HG03064 (cell line): ENCODE results near the gene KCNQ2.
"Not testable (repeated sequence)": the region's sequence is repeated elsewhere in the genome, so short reads cannot be mapped to it uniquely, and the experiment has no call there.

Source experiments
- ATAC-seq: cut with Tn5 transposase; IDR thresholded peaks from one replicate; pipeline ENCODE4 v1.9.1; 2021; ENCODE audit warnings: low read depth; ENCODE audit not compliant: unreplicated experiment

Gene KCNQ2

GRCh38 chr20:63471981-63472831 lies at the start of gene KCNQ2:
Gene KCNQ2 (minus strand): TSS chr20:63472655. CDS start chr20:63472463, 192 bp downstream.
- ATAC-seq, result no peak

GRCh38 chr20:63521602-63522001 lies 49.1 kb upstream of the KCNQ2 start:
- ATAC-seq, result no peak

DNA sequence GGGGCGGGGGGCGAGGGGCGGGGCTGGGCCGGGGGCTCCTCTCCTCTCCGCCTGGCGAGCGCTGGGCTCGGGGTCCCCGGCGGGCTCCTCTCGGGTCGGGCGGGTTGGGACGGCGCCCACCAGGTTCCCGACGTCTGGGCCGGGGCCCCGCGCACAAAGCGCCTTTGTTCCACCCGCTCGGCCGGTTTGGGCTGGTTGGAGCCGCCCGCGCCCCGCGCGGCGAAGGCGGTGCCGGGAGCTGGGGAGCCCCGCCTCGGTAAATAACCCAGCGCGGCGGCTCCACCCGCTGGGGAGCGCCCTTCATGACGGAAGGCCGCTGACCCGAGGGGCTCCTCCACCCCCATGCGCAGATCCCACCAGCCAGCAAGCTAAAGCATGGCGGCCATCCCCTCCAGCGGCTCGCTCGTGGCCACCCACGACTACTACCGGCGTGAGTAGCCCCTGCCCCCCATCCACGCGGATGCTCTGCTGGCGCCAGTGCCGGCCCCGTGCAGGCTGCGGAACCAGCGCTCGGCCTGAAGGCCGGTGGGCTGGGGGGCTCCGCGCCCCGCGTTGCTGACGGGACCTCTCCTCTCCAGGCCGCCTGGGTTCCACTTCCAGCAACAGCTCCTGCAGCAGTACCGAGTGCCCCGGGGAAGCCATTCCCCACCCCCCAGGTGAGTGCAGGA lies 48.6 kb upstream of the KCNQ2 start:
- peak; percentile 36 for ATAC-seq

GRCh38 chr20:63520504-63520933 lies 48.1 kb upstream of the KCNQ2 start, which contains the start of gene PPDPF:
Gene PPDPF (plus strand): TSS chr20:63520765. CDS start chr20:63521309, 544 bp downstream.
- peak; percentile 54 for ATAC-seq

GRCh38 chr20:63519668-63520503 lies 47.4 kb upstream of the KCNQ2 start:
- peak; percentile 33 for ATAC-seq

- ATAC-seq, result no peak
Observed at GRCh38 chr20:63518946-63519667, 46.7 kb upstream of the KCNQ2 start.

- ATAC-seq, result no peak
Observed at GRCh38 chr20:63518351-63518861, 46.0 kb upstream of the KCNQ2 start.

DNA sequence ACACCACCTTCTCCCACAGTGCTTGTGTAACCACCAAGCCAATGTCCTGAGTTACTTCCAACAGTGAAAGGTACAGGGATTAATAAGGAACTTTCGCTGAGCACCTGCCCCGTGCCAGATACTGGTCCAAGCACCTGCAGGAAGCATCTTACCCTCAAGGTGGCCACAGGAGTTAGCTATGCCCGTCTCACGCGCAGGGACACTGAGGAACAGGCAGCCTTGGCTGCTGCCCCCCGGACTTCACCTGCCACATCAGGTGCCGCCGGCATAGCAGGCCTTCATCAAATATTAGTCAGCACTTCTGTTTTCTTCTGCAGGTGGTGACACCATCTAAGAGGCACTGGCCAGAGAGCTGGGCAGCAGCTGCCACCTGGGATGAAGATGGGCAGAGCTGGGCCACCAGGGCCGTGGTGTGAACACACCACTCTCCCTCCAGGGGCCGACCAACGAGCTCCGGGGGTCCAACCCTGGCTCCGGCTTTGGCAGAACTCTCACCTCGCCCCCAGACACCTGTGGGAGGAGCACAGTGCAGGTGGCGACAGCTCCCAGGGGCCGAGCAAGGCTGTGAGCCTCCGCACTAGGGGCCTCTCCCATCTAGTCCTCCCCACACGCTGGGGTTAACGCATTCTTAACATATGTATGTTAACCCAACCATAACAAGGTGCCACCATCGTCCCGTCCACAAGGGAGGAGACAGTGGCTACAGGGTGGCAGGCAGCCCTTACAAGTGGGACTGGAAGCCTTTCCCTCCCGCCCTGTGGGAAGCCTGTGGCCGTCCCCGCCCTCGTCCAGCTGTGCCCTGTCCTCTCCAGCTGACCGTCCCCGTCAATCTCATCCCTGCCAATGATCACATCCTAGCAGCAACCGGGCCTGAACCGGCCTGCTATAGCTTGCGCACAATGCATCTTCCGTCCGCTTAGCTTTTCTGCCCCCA lies 45.2 kb upstream of the KCNQ2 start:
- no peak for ATAC-seq

DNA sequence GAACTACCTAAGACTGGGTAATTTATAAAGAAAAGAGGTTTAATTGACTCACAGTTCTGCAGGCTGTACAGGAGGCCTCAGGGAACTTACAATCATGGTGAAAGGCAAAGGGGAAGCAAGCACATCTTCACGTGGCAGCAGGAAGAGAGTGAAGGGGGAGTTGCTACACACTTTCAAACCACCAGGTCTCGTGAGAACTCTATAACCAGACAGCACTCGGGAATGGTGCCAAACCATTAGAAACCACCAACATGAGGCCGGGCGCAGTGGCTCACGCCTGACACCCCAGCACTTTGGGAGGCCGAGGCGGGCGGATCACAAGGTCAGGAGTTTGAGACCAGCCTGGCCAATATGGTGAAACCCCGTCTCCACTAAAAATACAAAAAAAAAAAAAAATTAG lies 42.1 kb upstream of the KCNQ2 start:
- ATAC-seq, result not testable (repeated sequence)

DNA sequence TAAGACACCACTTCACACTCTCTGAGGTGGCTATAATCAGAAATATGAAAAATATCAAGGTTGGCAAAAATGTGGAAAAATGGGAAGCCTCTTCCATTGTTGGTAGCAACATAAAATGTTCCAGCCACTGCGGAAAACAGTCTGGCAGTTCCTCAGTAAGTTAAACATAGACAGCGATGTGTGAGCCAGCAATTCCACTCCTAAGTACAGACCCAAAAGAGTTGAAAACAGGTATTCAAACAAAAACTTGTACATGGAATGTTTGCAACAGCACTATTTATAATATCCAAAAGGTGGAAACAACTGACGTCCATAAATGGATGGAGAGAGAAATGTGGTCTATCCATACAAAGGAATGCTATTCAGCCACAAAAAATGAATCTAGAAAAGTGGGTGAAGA lies 40.8 kb upstream of the KCNQ2 start:
- ATAC-seq, result no peak

- no peak for ATAC-seq
Observed at GRCh38 chr20:63509088-63509564, 36.7 kb upstream of the KCNQ2 start.

- no peak for ATAC-seq
Observed at GRCh38 chr20:63508072-63508768, 35.8 kb upstream of the KCNQ2 start.

DNA sequence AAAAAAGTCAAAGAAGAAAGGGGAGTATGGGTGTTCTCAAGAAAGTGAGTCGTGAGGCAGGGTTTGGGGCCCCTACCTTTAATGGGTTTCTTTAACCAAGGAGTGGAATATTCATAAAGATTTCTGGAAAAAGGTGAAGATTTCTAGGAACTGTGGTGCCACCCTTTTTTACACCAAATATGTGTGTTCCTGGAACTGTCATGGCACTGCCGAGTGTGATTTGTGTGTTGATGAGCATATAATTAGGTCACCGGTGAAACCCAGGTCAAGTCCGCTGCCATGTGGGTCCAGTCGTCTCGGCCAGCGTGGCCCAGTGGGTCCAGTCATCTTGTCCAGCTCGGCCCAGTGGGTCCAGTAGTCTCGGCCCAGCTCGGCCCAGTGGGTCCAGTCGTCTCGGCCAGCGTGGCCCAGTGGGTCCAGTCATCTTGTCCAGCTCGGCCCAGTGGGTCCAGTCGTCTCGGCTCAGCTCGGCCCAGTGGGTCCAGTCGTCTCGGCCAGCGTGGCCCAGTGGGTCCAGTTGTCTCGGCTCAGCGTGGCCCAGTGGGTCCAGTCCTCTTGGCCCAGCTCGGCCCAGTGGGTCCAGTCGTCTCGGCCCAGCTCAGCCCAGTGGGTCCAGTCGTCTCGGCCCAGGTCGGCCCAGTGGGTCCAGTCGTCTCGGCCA lies 34.8 kb upstream of the KCNQ2 start:
- no peak for ATAC-seq

DNA sequence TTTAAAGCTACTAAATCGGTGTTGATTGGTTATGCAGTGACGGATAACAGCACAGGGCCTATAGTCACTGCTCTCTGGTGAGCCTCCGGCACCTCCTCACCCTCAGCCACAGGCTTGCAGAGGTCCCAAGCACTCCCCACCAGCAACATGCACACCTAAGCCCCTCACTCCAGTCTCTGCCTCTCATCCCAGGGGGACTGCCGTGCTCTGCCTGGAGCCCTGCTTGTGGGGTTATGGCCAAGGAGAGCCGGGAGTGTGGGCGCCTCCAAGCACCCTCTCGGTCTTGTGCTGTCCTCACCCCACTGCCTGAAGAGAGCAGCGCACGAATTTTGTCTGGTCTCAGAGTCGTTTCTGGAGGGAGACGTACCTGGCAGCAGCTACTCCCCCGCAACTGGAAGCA lies 33.3 kb upstream of the KCNQ2 start:
- ATAC-seq, result no peak

GRCh38 chr20:63505281-63505680 lies 32.8 kb upstream of the KCNQ2 start:
- ATAC-seq, result no peak

DNA sequence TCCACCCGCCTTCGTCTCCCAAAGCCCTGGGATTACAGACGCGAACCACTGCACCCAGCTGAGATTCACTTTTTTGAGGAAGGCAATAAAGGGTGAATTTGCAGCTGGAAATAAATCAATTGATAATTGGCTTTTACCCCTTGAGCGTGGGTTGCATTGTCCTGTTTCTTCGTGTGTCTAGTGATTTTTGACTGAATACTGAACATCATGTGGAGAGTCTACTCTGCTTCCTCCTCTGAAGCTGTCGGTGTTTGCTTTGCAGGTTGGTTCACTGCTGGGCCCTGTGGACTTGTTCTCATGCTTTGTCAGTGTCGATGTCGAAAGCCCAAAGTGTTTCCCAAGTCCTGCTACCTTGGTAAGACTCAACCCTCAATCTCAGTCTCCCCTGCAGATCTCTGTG lies 32.2 kb upstream of the KCNQ2 start:
- ATAC-seq, result no peak

DNA sequence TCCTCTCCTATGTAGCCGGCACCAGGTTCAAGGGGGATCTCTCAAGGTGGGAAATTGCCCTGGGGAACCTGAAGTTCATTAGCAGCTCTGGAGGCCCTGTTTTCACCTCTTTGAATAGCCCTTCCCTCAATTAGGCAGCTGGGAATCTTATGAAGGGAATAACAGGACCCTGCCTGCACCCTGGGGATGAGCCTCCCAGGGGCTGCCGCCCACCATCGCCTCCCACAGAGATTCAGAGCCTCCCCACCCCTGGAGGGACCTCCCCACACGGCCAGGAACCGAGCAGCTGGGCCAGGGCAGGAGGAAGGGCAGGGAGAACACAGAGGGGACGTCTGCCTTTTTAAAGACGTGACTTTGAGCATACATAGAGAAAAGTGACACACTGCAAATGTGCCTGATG lies 31.1 kb upstream of the KCNQ2 start:
- ATAC-seq, result no peak

DNA sequence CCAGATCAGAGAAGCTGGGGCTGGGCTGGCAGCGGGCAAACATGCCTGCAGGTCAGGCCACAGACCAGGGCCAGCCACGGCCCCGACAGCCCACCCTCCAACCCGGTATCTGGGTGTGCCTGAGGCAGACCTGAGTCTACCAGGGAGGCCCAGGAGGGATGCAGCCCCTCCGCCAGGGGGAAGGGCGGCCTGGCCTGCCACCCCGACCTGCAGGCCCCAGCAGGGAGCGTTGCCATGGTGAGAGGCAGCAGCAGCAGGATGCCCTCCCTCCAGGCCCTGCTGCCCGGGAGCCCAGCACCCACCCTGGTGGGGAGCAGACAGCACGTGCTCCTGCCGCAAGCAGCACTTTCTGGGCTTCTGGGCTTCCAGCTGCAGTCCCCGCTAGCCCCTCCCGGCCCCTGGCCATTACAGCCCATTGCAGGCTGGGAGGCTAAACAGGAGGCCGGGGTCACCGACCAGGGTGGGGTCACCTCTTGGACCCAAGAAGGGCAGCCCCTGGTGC lies 30.3 kb upstream of the KCNQ2 start:
- ATAC-seq, result no peak
